Measurements from ENCODE around the gene FARSA.

Gene FARSA

GRCh38 chr19:12932392-12933286, 872 bp downstream of the FARSA start:
- TF ChIP-seq GATA3 (IDR thresholded peaks at IDR 0.05; ENCODE audit: low read depth, low read length) = no peak
- TF ChIP-seq GATA2 (IDR thresholded peaks at IDR 0.05; ENCODE audit: low read depth, low read length) = no peak

DNA sequence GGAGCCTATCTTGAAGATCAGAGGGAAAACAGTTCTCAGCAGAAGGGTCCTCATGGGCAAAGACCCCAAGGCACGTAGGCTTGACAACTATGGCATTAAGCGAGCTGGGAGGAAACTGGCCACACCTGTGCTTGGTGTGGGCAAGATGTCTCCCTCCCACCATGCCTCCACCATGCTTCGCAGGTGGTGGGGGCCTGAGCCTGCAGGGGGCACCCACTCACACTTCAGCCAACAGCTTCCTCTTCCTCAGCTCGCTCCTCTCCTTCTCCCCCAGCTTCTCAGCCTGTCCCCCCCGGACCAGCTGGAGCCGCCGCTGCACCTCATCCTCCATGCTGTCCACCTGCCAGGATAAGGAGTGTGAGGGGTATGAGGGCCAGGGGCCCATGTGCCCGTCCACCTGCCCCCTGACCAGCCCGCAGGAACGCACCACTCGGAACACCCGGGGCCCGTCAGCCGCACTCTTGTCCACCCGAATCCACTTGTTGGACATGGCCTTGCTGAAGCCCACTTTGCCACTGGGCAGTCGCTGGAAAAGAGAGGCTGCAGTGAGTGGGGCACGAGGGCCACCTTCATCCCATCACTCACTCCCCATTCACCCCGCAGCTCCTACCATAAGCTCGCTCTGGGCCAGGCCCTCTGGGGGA, 3.4 kb downstream of the FARSA start:
- no peak for TF ChIP-seq GATA2 (IDR thresholded peaks at IDR 0.05; ENCODE audit: low read depth, low read length)
- no peak for TF ChIP-seq GATA3 (IDR thresholded peaks at IDR 0.05; ENCODE audit: low read depth, low read length)

DNA sequence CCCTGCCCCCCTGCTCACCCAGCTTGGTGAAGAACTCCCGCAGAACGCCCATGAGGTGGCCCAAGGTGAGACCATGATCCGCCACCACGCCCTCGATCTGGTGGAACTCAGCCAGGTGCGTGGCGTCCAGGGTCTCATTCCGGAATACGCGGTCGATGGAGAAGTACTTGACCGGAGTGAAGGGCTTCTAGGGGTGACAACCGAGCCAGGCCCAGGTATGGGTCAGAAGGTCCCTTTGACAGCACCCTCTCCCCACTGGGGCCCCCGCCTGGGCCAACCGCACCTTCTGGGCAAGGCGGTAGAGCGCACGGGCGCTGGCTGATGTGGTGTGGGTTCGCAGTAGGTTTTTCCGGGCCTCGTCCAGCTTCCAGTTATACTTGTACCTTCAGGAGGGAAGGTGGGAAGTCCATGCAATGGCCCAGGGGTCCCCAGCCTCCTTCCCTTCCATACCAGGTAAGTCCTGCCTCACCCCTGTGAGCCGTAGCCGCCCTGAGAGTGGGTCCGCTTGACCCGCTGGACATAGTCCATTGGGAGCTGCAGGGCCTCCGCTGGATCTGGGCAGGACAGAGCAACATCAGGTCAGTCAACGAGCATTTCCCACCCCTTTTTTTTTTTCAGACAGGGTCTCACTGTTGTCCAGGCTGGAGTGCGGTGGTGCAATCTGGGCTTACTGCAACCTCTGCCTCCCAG, 8.7 kb downstream of the FARSA start:
- TF ChIP-seq GATA2 (IDR thresholded peaks at IDR 0.05; ENCODE audit: low read depth, low read length) = no peak
- no peak for TF ChIP-seq GATA3 (IDR thresholded peaks at IDR 0.05; ENCODE audit: low read depth, low read length)

DNA sequence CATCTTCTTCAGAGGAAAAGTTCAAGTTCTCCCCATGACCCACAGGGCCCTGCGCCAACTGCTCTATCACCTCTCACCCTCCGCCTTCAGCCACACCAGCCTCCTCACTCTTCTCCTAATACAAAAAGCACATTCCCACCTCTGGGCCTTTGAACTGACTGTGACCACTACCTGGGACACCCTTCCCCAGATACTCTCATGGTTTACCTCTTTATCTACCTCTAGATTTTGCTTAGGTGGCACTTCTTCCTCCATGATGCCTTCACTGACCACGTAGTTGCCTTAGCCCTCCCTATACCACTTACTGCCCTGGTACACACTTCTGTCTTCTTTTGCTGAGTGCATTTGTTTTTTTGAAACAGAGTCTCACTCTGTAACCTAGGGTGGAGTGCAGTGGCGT, 10.6 kb downstream of the FARSA start:
- TF ChIP-seq GATA2 (IDR thresholded peaks at IDR 0.05; ENCODE audit: low read depth, low read length) (no peak), GATA3 (IDR thresholded peaks at IDR 0.05; ENCODE audit: low read depth, low read length) (no peak)

DNA sequence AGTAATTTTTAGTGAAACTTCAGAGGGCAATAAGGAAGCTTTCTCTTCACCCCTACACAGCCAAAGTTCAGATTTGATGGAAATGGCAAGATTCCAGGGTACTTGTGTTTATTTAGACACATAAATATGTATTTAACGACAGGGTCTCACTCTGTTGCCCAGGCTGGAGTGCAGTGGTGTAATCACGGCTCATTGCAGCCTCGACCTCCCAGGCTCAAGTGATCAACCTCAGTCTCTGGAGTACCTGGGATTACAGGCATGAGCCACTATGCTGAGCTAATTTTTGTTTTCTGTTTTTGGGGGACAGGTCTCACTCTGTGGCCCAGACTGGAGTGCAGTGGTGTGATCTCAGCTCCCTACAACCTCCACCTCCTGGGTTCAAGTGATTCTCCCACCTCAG, 12.5 kb downstream of the FARSA start:
- TF ChIP-seq GATA3 (IDR thresholded peaks at IDR 0.05; ENCODE audit: low read depth, low read length) (no peak), GATA2 (IDR thresholded peaks at IDR 0.05; ENCODE audit: low read depth, low read length) (no peak)

DNA sequence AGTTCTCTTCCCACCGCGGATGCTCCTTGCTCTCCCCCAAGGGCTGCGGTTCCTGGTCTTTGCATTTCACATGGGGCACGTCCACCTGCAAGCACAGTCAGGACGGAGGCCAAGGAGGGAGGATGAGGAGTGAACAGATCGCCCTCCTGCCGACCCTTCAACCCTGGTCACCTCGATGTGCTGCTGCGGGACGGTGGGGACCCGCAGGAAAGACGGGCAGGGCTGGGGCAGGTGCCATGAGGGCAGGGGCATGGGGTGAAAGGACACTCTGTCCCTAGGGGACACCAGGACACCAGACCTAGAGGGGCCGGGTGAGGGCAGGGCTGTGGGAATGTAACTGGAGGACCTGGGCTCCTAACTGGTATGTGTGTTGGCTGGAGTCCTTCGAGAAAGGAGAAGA, 15.3 kb downstream of the FARSA start:
- no peak for TF ChIP-seq GATA3 (IDR thresholded peaks at IDR 0.05; ENCODE audit: low read depth, low read length)
- TF ChIP-seq GATA2 (IDR thresholded peaks at IDR 0.05; ENCODE audit: low read depth, low read length) = no peak

GRCh38 chr19:12913851-12914690, 19.4 kb downstream of the FARSA start:
- TF ChIP-seq GATA3 (IDR thresholded peaks at IDR 0.05; ENCODE audit: low read depth, low read length) (no peak), GATA2 (IDR thresholded peaks at IDR 0.05; ENCODE audit: low read depth, low read length) (no peak)

- TF ChIP-seq GATA3 (IDR thresholded peaks at IDR 0.05; ENCODE audit: low read depth, low read length) = no peak
- no peak for TF ChIP-seq GATA2 (IDR thresholded peaks at IDR 0.05; ENCODE audit: low read depth, low read length)
Measured at GRCh38 chr19:12913011-12913561, 20.4 kb downstream of the FARSA start.

- no peak for TF ChIP-seq GATA2 (IDR thresholded peaks at IDR 0.05; ENCODE audit: low read depth, low read length)
- TF ChIP-seq GATA3 (IDR thresholded peaks at IDR 0.05; ENCODE audit: low read depth, low read length) = no peak
Measured at GRCh38 chr19:12912571-12912970, 20.9 kb downstream of the FARSA start.

DNA sequence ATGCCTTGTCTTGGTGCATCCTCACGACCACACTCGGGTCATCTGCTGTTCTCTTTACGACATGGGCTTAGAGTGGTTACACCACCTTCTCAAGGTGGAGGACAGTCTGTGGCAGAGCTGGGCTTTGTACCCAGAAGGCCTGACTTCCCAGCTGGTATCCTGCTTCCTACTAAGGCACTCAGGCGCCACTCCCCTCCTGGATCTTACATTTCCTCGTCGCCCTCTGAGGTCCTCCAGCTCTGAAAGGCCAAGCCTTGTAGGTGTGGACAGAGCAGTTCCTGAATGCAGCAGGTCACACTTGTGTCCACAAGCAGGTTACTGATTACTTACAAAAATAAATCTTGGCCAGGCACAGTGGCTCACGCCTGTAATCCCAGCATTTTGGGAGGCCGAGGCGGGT, 26.3 kb downstream of the FARSA start:
- TF ChIP-seq GATA2 (IDR thresholded peaks at IDR 0.05; ENCODE audit: low read depth, low read length) (no peak), GATA3 (IDR thresholded peaks at IDR 0.05; ENCODE audit: low read depth, low read length) (no peak)

GRCh38 chr19:12899891-12900518, 33.5 kb downstream of the FARSA start:
- TF ChIP-seq GATA3 (IDR thresholded peaks at IDR 0.05; ENCODE audit: low read depth, low read length) = no peak
- TF ChIP-seq GATA2 (IDR thresholded peaks at IDR 0.05; ENCODE audit: low read depth, low read length) = no peak

DNA sequence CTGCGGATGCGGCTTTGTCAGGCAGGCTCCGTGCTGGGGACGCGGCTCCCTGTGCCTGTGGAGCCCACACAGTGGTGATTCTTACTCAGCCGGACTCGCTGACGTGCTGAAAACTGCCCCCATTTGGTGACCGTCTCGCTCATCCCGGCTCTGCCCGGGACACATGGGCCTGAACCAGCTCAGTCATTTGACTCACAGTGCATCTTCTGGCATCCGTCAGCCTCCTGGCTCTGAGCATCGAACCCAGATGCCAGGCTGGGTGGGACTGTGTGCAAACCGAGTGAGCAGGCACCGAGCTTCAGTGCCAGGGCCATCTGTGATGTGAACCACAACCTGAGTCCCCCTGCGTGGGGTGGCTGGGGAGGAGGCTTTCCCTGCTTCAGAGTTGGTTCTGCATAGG, 37.1 kb downstream of the FARSA start:
- TF ChIP-seq GATA3 (IDR thresholded peaks at IDR 0.05; ENCODE audit: low read depth, low read length) = no peak
- no peak for TF ChIP-seq GATA2 (IDR thresholded peaks at IDR 0.05; ENCODE audit: low read depth, low read length)

DNA sequence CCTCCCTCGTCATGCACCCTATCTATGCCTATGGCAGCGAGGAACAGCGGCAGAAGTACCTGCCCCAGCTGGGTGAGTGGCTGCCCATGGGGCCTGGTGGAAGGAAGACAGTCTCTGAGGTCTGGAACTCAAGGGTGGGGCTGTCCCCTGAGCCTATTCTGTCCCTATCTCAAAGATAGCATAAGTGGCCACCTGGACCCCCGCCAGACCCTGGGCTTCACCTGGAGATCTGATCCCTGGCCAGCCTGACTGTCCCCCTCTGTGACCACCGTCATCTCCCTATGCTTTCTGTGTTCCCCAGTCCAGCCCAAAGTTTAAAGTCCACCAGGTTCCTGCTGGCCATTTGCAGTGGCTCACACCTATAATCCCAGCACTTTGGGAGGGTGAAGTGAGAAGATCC, 39.9 kb downstream of the FARSA start:
- TF ChIP-seq GATA2 (IDR thresholded peaks at IDR 0.05; ENCODE audit: low read depth, low read length) = no peak

All from SH-SY5Y (cell line).